Muscle of back (tissue), 11 donors: ENCODE results near the gene OCSTAMP. TPM values are rescaled to one million over a fixed set of nuclear protein-coding genes. Genes with fewer than 3 reads are reported as not detected.

Source experiments
- DNase-seq, 3 donors: peaks; one replicate each; pipeline versions ENCODE4 v3.0.0 to v3.0.0-alpha.2; 2013
- polyA plus RNA-seq, 10 donors: library from polyadenylated mRNA; unstranded; fragments of 120-200 nt; gene quantifications; one replicate each; pipeline ENCODE4 v1.2.1, GENCODE V29; 2013; ENCODE audit not compliant: insufficient read length in 10 of 10

The OCSTAMP gene
- polyA plus RNA-seq, 10 donors: not detected

- no peak for DNase-seq
Observed at GRCh38 chr20:46553926-46554325, 3.5 kb upstream of the OCSTAMP start.

GRCh38 chr20:46552460-46553420, 2.3 kb upstream of the OCSTAMP start:
- DNase-seq: no peak

- DNase-seq: no peak
Observed at GRCh38 chr20:46551522-46552381, 1.3 kb upstream of the OCSTAMP start.

GRCh38 chr20:46549188-46549972, 1.1 kb downstream of the OCSTAMP start:
- no peak for DNase-seq

GRCh38 chr20:46548688-46549087, 1.8 kb downstream of the OCSTAMP start:
- no peak for DNase-seq

GRCh38 chr20:46547995-46548394, 2.5 kb downstream of the OCSTAMP start:
- DNase-seq: no peak

- DNase-seq: no peak
Observed at GRCh38 chr20:46546936-46547335, 3.5 kb downstream of the OCSTAMP start.

- DNase-seq: no peak
Observed at GRCh38 chr20:46546298-46546697, 4.2 kb downstream of the OCSTAMP start.

GRCh38 chr20:46545827-46546138, 4.7 kb downstream of the OCSTAMP start:
- DNase-seq: no peak

- no peak for DNase-seq
Observed at GRCh38 chr20:46545077-46545826, 5.2 kb downstream of the OCSTAMP start.

GRCh38 chr20:46544576-46544975, 5.9 kb downstream of the OCSTAMP start:
- DNase-seq: no peak

- DNase-seq: no peak
Observed at GRCh38 chr20:46543959-46544358, 6.5 kb downstream of the OCSTAMP start.

GRCh38 chr20:46543033-46543432, 7.4 kb downstream of the OCSTAMP start:
- DNase-seq: no peak

GRCh38 chr20:46541229-46541935, 9.1 kb downstream of the OCSTAMP start:
- DNase-seq: no peak

GRCh38 chr20:46539113-46539512, 11.3 kb downstream of the OCSTAMP start:
- DNase-seq: no peak

GRCh38 chr20:46530640-46531039, 19.8 kb downstream of the OCSTAMP start:
- DNase-seq: no peak

- peak in 1 of 3 donors; percentile 29 for DNase-seq
Observed at GRCh38 chr20:46523696-46524328, 26.6 kb downstream of the OCSTAMP start.

GRCh38 chr20:46523108-46523507, 27.3 kb downstream of the OCSTAMP start:
- DNase-seq: no peak

- peak in 2 of 3 donors; percentile 6 to 22 for DNase-seq
Observed at GRCh38 chr20:46520976-46521579, 29.4 kb downstream of the OCSTAMP start.

- no peak for DNase-seq
Observed at GRCh38 chr20:46520540-46520939, 29.9 kb downstream of the OCSTAMP start.
